Activated CD4-positive, alpha-beta T cell treated with anti-CD3 and anti-CD28 coated beads for 24 hours (primary cell): ENCODE results near the gene ADGRG3.
"Not testable (repeated sequence)": the region's sequence is repeated elsewhere in the genome, so short reads cannot be mapped to it uniquely, and the experiment has no call there.

Experiments
- DNase-seq, 2 donors: peaks; one replicate each; pipeline ENCODE4 v3.0.0-alpha.2; 2020; ENCODE audit warnings: low read depth in 2 of 2

ADGRG3 gene

DNA sequence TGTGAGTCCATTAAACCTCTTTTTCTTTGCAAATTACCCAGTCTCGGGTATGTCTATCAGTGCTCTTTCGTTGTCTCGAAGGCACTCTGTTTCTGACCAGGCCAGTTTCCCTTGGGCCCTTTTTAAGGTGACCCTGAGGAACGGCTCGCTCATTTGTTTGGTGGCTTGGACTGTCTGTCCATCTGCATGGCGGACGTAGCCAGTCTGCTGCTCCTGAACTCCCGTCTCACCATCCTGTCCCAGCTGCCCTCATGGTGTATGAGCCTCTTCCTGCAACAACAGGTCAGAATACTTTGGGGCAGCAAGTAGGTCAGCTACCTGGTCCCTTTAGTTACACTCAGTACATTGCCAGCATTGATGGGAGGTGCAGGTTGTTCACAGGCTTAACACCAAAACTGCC, 45.5 kb downstream of the ADGRG3 start:
- DNase-seq = no peak

DNA sequence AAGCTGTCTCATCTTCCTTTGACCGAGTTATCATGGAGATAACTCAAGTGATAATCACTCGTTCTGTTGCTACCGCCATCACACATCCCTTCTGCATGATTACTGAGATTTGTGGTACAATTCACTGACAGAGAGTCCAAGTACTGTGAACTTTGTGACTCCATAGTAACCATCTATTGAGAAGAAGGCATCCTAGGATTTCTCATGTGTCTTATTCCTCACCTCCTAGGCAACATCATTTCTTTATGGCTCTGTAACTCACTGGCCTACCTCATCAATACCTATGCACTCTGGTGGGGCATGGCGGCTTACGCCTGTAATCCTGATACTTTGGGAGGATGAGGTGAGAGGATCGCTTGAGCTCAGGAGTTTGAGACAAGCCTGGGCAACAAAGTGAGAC, 45.9 kb downstream of the ADGRG3 start:
- DNase-seq = no peak

DNA sequence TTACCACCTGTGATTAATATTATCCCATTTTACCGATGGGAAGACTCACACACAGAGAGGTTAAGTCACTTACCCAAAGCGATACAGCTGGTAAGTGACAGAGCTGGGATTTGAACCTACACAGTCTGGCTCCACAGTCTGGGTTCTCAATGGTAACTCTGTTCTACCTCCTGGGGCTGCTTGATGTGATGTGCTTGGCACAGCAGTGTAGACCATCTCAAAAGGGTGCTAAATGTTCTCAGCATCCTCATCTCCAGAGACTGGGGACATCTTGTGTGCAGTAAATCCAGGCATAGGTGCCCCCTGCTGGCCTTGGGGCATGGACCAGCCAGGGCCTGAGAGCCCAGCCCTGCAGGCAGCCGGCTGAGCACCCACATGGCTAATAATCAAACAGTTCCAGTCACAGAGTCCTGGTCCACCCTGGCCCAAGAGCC, 52.1 kb downstream of the ADGRG3 start:
- DNase-seq = peak in 1 of 2 donors; percentile 23

DNA sequence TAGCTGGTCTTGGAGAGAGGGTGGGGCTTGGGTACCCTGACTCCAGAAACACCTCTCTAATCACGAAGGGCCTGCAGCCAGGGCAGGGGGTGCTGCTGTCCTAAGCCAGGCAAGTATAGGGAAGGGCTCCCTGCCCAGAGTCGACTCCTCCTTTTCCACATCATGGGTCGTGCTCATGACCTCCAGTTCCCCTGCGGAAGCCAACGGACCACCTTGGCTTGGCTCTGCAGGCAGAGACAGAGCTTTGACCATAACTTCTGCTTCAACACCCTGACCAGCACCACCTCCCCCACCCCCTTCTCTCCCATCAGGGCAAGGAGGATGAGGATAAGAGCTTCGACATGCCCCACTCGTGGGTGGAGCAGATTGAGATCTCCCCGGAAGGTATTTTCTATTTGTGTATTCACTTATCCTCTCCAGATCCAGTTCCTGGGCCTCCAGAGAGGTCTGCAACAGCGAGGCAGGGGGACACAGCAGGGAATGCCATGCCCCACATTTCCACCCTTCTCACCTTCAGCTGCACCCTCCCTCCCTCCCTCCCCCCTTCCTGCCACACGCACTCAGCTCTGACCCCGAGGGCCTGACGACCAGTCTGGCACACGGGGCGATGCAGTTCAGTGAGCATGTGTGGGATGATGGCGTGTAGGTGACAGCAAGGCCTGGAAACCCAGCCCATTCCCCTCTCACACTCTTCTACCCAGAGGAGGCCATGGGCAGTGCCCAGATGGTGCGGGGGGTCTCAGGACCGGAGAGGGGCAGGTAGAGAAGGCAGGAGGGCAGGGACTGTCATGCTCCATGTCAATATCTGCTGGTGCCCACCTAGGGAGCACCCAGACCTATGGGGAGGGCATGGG, 53.5 kb downstream of the ADGRG3 start:
- no peak for DNase-seq

DNA sequence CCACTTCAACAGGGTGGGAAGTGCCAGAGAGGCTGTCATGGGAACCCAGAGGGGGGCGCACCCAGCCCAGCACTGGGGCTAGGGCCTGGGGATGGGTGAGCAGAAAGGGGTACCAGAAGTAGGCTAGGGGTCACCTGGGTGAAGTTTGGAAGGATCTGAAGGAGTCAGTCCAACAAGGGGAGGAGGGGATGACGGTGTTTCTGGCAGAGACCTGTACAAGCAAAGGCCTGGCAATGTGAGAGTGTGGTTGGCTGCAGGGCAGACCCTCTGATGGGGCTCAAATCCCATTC, 54.0 kb downstream of the ADGRG3 start:
- no peak for DNase-seq

DNA sequence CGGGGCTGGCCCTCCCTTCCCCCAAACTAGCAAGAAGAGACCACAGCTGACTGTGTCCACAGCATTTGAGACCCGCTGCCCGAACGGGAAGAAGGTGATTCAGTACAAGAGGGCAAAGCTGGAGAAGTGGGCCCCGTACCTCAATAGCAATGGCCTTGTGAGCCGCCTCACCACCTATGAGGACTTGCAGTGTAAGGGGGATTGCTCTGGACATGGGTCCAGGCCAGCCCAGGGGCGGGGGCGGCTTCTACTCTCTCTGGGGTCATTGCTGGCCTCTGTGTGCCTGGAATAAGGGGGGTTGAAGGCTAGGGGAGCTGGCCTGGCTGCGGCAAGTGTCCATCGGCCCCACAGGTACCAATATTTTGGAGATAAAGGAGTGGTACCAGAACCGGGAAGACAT, 54.5 kb downstream of the ADGRG3 start:
- DNase-seq = no peak

DNA sequence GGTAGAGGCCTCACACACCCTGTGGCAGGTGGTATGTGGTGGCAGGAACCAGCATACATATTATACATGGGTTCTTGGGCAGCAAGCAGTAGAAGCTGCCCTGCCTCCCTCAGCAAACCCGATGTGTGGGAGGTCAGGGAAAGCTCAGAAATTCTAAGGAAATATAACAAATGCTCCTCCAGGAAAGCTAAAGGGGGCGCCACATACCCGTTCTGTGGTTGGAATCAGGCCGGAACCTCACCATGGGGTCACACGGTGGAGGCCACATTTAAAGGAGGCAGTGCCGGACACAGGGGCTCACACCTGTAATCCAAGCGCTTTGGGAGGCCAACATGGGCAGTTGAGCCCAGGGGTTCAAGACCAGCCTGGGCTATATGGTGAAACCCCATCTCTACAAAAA, 55.1 kb downstream of the ADGRG3 start:
- no peak for DNase-seq

DNA sequence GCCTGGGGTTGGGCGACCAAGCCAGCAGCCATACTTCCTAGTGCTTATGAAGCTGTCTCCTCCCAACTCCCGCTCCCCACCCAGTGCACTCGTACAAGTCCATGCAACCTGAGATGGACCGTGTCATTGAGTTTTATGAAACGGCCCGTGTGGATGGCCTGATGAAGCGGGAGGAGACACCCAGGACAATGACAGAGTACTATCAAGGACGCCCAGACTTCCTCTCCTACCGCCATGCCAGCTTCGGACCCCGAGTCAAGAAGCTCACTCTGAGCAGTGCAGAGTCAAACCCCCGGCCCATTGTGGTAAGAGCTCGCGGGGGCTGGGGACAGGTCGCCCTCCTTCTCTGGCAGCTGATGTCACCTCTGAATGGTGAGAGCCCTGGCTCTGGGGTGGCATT, 56.4 kb downstream of the ADGRG3 start:
- DNase-seq = no peak

DNA sequence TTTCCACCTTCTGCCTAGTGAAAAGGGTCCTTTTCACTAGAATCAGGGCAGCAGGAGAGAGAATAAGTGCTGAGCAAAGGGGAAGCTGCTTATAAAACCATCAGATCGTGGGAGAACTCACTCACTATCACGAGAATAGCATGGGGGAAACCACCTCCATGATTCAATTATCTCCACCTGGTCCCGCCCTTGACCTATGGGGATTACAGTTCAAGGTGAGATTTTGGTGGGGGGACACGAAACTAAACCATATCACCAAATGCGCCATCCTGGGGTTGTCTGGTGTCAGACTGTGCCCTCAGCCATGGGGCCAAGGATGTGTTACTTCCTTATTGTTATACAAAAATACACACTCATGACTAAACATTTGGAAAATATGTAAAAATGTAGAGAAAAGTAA, 57.0 kb downstream of the ADGRG3 start:
- DNase-seq = no peak

DNA sequence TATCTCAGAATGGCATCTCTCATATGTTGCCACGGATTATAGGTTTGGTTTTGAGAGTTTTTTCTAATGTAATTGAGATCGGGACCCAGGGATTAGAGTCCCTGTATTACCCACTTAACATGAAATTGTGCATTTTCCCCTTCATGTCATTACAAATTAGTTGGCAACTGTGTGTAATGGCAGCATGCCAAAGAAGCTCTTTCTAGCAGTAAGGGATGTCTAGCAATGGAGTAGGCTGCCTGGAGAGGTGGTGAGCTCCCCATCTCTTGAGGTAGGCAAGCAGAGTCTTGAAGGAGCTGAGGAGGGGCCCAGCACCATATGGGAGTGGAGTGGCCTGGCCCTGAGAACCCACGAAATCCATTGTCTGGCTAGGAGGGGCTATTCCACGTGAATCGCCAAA, 57.4 kb downstream of the ADGRG3 start:
- no peak for DNase-seq

DNA sequence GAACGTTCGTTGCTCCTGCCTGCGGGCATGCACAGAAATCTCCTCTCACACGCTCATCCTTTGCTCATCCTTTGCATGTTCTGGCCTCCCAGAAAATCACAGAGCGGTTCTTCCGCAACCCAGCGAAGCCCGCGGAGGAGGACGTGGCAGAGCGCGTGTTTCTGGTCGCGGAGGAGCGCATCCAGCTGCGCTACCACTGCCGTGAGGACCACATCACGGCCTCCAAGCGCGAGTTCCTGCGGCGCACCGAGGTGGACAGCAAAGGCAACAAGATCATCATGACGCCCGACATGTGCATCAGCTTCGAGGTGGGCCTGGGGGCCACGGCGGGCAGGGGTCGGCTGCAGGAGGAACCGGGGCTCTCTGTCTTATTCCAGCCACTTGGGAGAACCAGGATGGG, 57.9 kb downstream of the ADGRG3 start:
- no peak for DNase-seq

DNA sequence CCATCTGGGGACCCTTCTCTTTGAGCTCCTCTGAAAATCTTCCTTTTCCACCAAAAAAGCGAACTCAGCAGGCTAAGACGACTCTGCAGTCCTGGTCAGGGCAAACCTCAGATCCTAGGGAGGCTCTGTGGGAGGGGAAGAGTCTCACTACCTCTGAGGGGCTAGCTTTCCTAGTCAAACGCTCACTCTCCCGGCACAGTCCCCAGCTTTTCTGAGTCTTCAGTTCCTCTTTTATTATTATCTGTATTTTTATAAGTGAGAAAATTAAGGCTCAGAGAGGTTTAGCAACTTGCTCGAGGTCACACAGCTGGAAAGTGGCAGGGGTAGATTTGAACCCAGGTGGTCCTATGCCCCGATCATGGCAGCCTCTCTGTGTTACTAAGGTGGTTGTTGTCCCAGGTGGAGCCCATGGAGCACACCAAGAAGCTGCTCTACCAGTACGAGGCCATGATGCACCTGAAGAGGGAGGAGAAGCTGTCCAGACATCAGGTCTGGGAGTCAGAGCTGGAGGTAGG, 58.4 kb downstream of the ADGRG3 start:
- DNase-seq = no peak

DNA sequence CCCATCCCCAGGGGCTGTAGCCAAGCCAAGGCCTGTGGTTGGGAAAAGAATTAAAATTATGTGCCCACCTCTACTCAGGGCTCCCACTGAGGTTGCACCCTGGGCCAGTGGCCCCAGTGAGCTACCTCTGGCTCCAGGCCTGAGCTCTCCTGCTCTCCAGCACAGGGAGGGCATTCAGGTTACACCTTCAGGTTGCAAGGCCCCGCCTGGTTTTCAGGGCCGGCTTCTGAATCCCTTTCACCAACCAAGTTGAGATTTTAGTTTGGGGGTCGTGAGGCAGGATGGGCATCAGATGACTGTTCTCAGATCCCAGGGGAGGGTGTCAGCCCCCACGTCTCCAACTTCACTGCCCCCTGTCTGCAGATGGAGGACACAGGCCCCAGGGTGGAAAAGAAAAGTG, 59.5 kb downstream of the ADGRG3 start:
- no peak for DNase-seq

DNA sequence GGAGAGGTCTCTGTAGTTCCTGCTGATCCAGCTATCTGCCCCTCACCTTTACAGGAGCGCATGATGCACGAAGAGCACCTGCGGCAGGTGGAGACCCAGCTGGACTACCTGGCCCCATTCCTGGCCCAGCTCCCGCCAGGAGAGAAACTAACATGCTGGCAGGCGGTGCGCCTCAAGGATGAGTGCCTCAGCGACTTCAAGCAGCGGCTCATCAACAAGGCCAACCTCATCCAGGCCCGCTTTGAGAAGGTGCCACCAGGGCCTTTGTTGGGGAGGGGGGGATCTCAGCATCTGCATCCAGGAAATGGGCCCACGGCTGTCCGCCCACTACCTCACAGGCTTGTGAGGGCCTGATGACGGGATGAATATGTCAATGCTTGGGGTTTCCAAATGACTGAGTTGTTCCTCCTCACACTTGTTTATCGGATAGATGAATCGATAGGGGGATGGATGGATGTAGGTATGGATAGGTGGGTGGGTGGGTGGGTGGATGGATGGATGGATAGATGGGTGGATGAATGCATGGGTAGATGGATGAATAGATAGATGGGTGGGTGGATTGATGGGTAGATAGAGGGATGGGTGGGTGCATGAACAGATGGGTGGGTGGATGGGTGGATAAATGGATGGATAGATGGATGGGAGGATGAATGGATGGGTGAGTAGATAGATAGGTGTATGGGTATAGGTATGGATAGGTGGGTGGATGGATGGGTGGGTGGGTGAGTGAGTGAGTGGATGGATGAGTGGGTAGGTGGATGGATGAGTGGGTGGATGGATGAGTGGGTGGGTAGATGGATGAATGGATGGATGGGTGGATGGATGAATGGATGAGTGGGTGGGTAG, 60.5 kb downstream of the ADGRG3 start:
- DNase-seq = no peak

DNA sequence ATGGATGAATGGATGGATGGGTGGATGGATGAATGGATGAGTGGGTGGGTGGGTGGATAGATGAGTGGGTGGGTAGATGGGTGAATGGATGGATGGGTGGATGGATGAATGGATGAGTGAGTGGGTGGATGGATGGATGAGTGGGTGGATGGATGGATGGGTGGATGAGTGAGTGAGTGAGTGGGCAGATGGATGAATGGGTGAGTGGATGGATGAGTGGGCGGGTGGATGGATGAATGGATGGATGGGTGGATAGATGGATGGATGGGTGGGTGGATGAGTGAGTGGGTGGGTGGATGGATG, 61.0 kb downstream of the ADGRG3 start:
- no peak for DNase-seq

DNA sequence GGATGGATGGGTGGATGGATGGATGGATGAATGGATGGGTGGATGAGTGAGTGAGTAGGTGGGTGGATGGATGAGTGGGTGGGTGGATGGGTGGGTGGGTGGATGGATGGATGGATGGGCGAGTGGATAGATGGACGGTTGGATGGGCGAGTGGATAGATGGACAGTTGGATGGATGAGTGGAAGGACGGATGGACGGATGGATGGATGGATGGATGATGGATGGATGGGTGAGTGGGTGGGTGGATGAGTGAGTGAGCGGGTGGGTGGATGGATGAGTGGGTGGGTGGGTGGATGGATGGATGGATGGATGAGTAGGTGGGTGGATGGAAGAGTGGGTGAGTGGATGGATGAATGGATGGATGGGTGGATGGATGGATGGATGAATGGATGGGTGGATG, 61.7 kb downstream of the ADGRG3 start:
- not testable (repeated sequence) for DNase-seq

DNA sequence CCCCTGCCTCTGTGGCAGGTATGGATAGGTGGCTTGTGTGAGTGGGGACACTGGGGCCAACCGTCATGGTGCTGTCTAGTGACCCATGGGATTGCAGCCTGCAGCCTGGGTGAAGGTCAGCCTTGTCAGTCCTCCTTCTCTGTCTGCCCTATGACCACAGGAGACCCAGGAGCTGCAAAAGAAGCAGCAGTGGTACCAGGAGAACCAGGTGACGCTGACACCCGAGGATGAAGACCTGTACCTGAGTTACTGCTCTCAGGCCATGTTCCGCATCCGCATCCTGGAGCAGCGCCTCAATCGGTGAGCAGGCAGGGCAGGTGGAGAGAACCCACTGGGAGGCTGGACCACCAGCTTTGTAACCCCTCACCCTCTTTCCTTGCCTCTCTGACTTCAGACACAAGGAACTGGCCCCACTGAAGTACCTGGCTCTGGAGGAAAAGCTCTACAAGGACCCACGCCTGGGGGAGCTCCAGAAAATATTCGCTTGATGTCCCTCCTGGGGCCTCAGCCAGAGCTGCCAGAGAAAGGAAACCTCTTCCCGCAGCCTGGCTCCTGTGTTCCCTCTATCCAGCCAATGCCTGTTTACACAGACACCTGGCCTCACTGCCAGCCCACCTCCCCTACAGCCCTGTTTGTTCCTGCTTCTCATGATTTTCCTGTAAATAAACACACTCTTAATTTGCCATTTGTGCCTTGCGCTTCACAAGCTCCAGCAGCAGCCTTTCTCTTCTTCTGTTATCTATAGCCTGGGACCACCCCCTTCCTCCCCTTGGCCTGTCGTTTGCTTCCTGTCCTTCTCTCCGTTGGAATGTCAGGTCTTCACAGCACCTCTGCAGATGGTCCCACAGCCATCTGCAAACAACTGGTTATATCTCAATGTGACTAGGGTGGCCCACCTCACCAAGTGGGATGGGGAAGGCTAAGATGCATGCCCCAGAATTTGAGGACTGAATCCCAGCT, 62.9 kb downstream of the ADGRG3 start:
- DNase-seq = no peak

DNA sequence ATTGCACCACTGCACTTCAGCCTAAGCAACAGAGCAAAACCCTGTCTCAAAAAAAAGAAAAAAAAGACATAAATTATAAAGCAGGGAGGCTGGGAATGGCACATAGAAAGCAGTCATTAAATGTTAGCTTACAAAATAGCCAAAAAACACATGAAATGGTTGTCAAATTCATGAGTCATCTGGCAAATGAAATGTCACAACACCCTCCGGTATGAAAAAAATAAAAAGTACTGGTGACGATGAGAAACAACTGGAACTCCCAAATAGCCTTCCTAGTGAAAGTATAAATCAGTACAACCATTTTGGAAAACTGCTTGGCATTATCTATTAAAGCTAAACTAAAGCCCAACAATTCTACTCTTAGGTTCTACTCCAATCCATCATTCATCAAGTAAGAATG, 63.9 kb downstream of the ADGRG3 start:
- DNase-seq = no peak

DNA sequence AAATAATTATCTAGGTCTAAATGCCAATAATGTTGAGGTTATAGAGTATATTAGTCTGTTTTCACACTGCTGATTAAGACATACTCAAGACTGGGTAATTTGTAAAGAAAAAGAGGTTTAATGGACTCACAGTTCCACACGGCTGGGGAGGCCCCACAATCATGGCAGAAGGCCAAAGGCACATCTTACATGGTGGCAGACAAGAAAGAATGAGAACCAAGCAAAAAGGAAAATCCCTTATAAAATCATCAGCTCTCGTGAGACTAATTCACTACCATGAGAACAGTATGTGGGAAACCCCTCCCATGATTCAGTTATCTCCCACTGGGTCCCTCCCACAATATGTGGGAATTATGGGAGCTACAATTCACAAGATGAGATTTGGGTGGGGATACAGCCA, 64.6 kb downstream of the ADGRG3 start:
- no peak for DNase-seq

DNA sequence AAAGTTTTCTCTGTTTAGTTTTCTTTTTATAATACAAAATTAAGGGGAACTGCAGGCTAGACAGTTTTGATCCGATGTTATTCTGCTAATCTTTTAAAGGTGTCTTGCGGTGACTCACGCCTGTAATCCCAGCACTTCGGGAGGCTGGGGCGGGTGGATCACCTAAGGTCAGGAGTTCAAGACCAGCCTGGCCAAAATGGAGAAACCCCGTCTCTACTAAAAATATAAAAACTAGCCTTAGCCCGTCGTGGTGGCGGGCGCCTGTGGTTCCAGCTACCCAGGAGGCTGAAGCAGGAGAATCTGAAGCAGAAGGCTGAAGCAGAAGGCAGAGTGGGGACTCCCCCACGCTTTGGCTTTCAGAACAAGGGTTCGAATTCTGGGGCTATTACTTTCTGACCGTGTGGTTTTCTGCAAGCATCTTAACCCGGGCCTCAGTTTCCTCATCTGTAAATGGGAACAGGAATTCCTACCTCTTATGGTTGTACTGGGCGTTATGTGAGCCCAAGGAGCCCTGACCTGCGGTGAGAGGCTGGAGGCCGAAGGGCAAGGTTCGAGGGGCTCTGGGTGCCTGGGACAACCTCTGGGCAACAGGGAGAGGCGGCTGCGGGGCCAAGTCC, 66.3 kb downstream of the ADGRG3 start:
- no peak for DNase-seq

DNA sequence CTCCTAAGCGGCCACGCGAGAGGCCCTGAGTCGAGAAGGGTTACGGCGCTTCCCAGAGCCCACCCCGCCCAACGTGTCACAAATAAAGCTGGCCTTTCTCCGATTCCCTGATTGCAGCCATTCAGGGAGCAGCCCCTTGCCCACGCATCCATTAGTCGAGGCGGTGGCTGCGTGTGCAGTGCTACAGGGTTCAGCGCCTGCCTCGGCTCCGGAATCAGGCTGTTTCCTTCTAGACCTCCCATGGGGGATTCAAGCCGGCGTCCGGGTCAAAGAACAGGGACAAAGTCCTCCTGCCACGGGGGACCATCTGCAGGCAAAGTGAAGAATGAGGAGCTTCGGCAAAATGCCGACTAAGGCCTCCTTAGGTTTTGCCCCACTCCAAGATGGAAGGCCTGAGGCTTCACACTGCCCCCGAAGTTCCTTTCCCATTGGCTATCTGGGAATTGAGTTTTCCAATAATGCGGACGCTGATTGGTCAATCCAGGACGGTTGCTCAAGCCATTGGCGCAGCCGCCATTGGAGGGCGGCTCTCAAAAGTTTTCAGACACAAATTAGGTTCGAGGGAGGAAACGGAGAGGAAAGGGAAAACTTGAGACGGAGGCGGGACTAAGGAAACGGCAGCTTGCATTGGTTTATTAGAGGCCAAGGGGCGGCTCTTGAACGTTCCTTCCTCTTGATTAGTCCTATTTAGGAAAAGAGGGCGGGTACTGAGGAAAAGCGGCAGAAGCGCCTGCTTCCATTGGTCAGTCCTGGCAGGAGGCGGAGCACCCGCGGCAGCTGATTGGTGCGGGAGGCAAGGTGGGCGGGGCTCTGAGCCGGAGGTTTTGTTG, 67.0 kb downstream of the ADGRG3 start:
- DNase-seq = peak; percentile 94 to 97
